GM18502 (cell line): ENCODE results near the gene ST3GAL6.
A peak's percentile ranks its signal among the peaks of the same experiment; 100 is the strongest.

Experiments
- ATAC-seq: cut with Tn5 transposase; IDR thresholded peaks from one replicate; pipeline ENCODE4 v1.9.1; 2021; ENCODE audit warnings: mild to moderate bottlenecking; ENCODE audit not compliant: unreplicated experiment, poor library complexity

The ST3GAL6 gene

GRCh38 chr3:98797905-98798304 lies 34.8 kb downstream of the ST3GAL6 start:
- no peak for ATAC-seq

- ATAC-seq, result no peak
Measured at GRCh38 chr3:98798820-98799219, 35.7 kb downstream of the ST3GAL6 start.

- ATAC-seq, result no peak
Measured at GRCh38 chr3:98799479-98799878, 36.3 kb downstream of the ST3GAL6 start.

- ATAC-seq, result no peak
Measured at GRCh38 chr3:98800401-98800800, 37.3 kb downstream of the ST3GAL6 start.

- no peak for ATAC-seq
Measured at GRCh38 chr3:98801043-98801747, 38.1 kb downstream of the ST3GAL6 start.

- no peak for ATAC-seq
Measured at GRCh38 chr3:98805571-98805970, 42.4 kb downstream of the ST3GAL6 start.

- ATAC-seq, result no peak
Measured at GRCh38 chr3:98806521-98806920, 43.4 kb downstream of the ST3GAL6 start.

- ATAC-seq, result no peak
Measured at GRCh38 chr3:98807011-98807410, 43.9 kb downstream of the ST3GAL6 start.

GRCh38 chr3:98807561-98807960 lies 44.4 kb downstream of the ST3GAL6 start:
- no peak for ATAC-seq

GRCh38 chr3:98808071-98808470 lies 44.9 kb downstream of the ST3GAL6 start:
- ATAC-seq, result no peak

GRCh38 chr3:98809557-98809956 lies 46.4 kb downstream of the ST3GAL6 start:
- ATAC-seq, result no peak

- ATAC-seq, result no peak
Measured at GRCh38 chr3:98811048-98811447, 47.9 kb downstream of the ST3GAL6 start.

- peak; percentile 58 for ATAC-seq
Measured at GRCh38 chr3:98812851-98813374, 49.8 kb downstream of the ST3GAL6 start.

- ATAC-seq, result no peak
Measured at GRCh38 chr3:98814817-98815420, 51.8 kb downstream of the ST3GAL6 start.

- peak; percentile 85 for ATAC-seq
Measured at GRCh38 chr3:98817547-98818041, 54.5 kb downstream of the ST3GAL6 start.

- no peak for ATAC-seq
Measured at GRCh38 chr3:98821063-98821462, 57.9 kb downstream of the ST3GAL6 start.

GRCh38 chr3:98823791-98824190 lies 60.7 kb downstream of the ST3GAL6 start:
- no peak for ATAC-seq

- no peak for ATAC-seq
Measured at GRCh38 chr3:98824256-98824655, 61.1 kb downstream of the ST3GAL6 start.

- no peak for ATAC-seq
Measured at GRCh38 chr3:98826126-98826525, 63.0 kb downstream of the ST3GAL6 start.

- ATAC-seq, result no peak
Measured at GRCh38 chr3:98827221-98827920, 64.2 kb downstream of the ST3GAL6 start.

- ATAC-seq, result no peak
Measured at GRCh38 chr3:98829246-98829832, 66.2 kb downstream of the ST3GAL6 start.
